NCI-H82 treated with DMSO at 0.1 percent for 48 hours (cell line): ENCODE results near the gene IFI27L1.
"Not testable (repeated sequence)": the region's sequence is repeated elsewhere in the genome, so short reads cannot be mapped to it uniquely, and the experiment has no call there.

Experiments
- DNase-seq: peaks from one replicate; lab custom pipeline; 2025; ENCODE audit not compliant: unreplicated experiment; lab: John Stamatoyannopoulos, UW

The IFI27L1 gene

GRCh38 chr14:94047581-94047980, 33.5 kb upstream of the IFI27L1 start:
- no peak for DNase-seq

- peak; percentile 95 for DNase-seq
Measured at GRCh38 chr14:94048691-94049624, 32.2 kb upstream of the IFI27L1 start.

GRCh38 chr14:94049625-94050023, 31.5 kb upstream of the IFI27L1 start:
- no peak for DNase-seq

- no peak for DNase-seq
Measured at GRCh38 chr14:94050231-94050880, 30.8 kb upstream of the IFI27L1 start.

GRCh38 chr14:94051115-94051514, 30.0 kb upstream of the IFI27L1 start:
- no peak for DNase-seq

- no peak for DNase-seq
Measured at GRCh38 chr14:94051779-94052178, 29.3 kb upstream of the IFI27L1 start.

GRCh38 chr14:94052199-94052598, 28.9 kb upstream of the IFI27L1 start:
- no peak for DNase-seq

- DNase-seq = no peak
Measured at GRCh38 chr14:94052662-94053061, 28.4 kb upstream of the IFI27L1 start.

GRCh38 chr14:94054401-94054800, 26.7 kb upstream of the IFI27L1 start:
- DNase-seq = no peak

GRCh38 chr14:94054936-94055335, 26.2 kb upstream of the IFI27L1 start:
- DNase-seq = no peak

GRCh38 chr14:94056579-94057308, 24.4 kb upstream of the IFI27L1 start:
- DNase-seq = no peak

- no peak for DNase-seq
Measured at GRCh38 chr14:94058128-94058673, 22.9 kb upstream of the IFI27L1 start.

- no peak for DNase-seq
Measured at GRCh38 chr14:94058674-94059138, 22.4 kb upstream of the IFI27L1 start.

GRCh38 chr14:94059998-94060397, 21.1 kb upstream of the IFI27L1 start:
- DNase-seq = no peak

- DNase-seq = no peak
Measured at GRCh38 chr14:94062344-94062940, 18.7 kb upstream of the IFI27L1 start.

- peak; percentile 3 for DNase-seq
Measured at GRCh38 chr14:94066089-94066676, 14.9 kb upstream of the IFI27L1 start.

GRCh38 chr14:94072076-94072475, 9.0 kb upstream of the IFI27L1 start:
- not testable (repeated sequence) for DNase-seq

- DNase-seq = no peak
Measured at GRCh38 chr14:94074534-94074933, 6.6 kb upstream of the IFI27L1 start.

GRCh38 chr14:94075008-94075407, 6.1 kb upstream of the IFI27L1 start:
- DNase-seq = no peak

GRCh38 chr14:94077111-94077821, 3.8 kb upstream of the IFI27L1 start:
- no peak for DNase-seq
